HG02870 (cell line): Measurements from ENCODE around the gene DBX1.
"Not testable (repeated sequence)": the region's sequence is repeated elsewhere in the genome, so short reads cannot be mapped to it uniquely, and the experiment has no call there.

ENCODE experiments used
- ATAC-seq: cut with Tn5 transposase; IDR thresholded peaks from one replicate; pipeline ENCODE4 v1.9.1; 2021; ENCODE audit warnings: mild to moderate bottlenecking, moderate library complexity; ENCODE audit not compliant: unreplicated experiment

Gene DBX1

DNA sequence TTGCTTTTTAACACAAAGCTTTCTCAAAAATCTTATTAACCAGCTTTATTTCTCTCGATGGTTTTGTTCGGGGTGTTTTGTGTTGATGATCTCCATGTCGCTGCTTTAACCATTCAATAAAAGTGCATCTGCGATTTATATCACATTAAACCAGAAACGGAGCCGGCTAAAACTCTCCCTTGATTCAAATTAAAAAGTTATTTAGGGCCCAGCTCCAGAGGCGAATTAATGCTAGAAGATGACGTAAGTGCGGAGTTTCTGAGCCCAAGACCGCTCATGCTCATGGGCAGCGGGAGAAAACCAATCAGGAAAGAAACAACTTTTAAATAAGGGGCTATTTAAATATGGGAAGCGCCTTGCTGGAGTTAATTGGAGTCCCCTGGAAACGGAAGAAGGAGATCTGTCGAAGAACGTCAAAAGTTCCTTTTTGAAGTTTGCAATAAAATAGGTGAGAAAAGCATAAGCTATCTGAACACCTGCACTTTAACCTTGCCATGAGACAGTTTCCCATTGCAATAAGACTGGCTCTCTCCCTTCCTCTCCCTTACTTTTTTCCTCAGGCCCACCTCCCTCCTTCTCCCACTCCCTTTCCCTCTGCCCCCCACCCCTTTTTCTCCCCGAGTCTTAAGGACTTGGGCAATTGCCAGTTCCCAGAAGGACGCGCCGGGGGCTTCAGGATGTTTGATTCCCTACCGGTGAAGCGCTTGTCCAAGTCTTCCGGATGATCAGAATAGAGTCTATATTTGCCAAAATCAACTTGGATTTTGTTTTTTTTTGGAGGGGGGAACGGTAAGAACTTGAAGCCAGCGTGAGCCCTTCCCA, 1.9 kb upstream of the DBX1 start:
- ATAC-seq: no peak

DNA sequence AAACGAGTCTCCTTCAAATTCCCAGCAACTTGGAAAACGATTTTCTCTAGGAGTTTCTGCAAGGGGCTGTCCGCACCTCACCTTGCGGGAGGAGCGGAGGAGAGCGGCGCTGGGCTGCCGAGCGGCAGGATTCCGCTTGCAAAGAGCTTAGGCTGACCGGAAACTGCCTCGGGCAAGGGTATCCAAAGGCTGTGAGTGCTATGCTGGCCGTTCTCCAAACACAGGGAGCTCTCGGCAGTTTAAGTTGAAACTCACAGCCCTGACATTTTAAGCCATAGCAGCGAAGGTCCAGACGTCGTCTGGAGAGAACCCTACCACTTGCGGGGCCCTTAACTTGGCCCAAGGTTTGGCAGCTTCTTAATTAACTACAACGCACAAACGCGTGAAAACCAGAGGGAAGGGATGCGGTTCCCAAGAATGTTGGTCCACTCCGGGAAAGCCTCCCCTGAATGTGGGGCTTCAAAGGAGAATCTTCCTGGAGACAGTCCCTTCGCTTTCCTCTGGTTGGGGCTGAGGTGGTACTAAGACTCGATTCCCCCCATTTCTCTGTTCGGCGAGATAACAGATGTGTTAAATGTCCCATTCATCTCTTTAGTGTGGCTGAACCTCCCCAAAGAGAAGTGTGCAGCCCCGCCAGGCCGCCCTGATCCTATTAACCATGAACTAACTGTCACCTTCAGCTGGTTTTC, 1.1 kb upstream of the DBX1 start:
- no peak for ATAC-seq

DNA sequence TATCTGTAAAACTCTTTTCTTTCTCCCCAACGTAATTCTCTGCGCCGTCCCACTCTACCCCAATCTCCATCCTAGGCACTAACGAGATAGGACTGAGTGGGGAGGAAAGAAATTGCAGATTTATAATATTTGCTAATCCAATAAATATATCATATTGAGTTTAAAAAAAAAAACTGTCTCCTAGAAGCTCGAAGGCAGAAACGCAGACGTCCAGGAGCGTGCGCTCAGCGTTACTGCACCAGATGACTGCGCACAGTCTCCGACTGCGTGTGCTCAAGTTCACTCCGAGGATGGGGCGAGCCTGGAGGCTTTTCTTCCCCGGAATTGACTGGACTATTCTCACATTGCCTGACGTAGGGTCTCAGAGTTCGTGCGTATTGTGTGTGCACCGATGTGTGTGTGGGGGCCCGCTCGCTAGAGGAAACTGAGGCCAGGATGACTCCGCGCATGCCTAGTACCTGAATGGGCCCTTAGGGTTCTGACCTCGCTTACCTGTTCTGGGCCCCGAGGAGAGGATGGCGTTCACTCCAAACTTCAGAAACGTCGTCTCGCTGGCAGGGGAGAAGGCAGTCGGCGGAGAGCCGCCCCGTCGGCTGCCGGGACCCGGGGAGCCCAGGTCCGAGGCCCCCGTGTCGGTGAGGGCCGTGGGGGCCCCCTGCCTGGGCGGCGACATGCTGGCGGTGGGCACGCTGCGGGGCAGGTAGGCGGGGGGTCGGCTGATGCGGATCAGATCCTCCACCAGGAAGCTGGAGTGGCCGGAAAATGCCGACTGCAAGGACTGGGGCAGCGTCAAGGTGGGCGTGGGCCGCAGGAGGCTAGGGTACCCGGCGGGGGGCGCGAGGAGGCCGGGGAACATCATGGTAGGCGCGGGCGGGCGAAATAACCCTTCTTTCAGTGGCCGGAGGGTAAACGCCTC, 551 bp downstream of the DBX1 start:
- ATAC-seq: no peak

DNA sequence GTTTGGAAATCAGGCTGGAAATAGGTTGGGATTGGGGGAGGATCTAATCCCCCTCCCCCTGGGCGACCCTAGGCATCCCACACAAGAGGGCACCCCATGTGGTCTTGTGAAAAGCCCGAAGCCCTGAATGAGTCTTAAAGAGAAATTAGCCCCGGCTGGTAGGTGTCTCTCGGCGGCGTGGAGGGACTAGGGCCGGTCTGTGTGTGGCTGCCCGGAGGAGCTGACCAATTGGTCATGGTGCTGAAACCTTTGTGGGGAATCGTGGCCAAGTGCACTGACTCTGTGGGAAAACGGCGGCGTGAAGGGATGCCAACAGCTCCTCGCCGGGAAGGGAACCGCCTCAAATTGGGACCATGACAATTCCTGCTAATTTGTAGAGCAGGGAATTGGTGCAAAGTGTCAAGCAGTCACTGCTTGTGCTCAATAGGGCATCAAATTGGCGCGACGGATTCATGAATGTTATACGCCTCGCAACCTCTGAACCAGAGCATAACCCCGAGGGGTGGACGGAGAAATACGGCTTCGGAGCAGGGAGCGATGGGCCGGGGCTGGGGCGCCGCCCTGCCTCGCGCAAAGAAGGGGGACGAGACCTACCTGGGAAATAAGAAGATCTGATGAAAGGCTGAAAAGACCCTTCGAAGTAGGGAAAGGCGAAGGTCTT, 1.5 kb downstream of the DBX1 start:
- no peak for ATAC-seq

DNA sequence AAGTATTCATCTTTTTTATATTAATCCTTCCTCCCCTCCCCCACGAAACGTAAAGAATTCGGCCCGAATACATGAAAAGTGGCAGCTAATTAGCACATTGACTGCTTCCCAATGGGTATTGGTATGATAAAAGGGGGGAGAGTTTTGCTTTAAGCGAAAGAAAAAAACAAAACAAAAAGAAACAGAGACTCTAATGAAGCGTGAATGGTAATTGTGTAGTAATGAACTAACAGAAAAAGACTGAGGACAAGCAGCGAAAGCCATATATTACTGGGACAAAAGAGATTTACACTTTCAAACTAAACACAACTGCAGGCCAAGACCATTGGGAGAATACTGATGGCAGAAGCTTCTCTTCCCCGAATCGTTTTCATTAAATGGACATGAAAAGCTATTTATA, 2.5 kb downstream of the DBX1 start:
- no peak for ATAC-seq

DNA sequence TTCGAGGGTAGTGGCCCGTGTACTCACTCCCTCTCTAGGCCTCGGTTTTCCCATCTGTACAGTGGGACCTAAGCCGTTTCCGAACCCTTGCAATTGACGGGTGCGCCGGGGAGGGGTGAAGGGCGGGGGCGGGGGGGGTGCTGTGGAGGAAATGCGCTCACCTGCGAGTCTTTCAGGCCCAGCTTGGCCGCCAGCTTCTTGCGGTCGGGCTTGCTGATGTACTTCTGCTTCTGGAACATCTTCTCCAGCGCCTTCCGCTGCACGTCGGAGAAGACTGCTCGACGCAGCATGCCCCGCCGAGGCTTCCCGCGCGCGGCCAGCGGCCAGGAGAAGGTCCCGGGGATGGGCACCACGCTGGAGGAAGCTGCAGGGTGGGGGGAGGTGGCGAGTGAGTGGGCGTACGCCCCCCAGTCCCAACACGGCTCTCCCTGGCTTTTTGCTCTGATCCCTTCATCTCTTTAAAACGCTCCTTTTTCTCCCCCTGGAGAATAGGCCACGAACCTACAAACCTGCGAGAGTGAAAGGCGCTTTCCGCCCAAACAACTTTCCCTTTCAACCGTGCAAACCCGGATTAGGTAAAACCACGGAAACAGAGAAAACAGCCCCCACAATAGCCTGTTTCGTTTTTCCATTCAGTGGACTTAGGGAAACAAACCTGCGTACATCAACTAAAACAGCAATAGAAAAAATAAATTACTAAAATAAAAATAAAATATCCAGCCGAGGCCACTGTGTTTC, 3.2 kb downstream of the DBX1 start:
- ATAC-seq: peak; percentile 75

DNA sequence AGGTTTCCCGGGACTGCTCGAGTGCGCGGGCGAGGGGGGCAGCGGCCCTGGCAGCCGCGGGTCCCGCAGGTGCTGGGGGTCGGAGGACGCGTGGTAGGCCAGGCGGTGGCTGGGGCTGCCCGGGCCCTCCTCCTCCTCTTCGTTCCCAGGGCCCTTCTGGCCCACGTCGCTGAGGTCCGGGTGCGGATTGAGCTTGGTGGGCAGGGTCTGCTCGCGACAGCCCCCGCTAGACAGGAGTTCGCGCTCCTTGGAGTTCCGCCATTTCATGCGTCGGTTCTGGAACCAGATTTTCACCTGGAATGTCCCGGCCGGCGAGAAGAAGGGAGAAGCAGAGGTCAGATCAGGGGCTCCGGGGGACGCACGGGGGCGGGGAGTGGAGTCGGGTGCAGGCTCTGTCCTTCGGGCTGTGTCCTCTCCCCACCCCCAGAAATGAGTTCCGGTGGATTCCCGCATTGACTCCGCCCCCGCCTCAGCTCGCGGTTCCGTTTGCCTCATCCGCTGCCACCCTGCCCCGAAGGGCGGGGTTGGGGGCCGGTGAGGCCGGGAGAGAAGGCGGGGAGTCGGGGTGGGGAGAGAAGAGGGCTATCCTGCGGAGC, 3.9 kb downstream of the DBX1 start:
- ATAC-seq: no peak

DNA sequence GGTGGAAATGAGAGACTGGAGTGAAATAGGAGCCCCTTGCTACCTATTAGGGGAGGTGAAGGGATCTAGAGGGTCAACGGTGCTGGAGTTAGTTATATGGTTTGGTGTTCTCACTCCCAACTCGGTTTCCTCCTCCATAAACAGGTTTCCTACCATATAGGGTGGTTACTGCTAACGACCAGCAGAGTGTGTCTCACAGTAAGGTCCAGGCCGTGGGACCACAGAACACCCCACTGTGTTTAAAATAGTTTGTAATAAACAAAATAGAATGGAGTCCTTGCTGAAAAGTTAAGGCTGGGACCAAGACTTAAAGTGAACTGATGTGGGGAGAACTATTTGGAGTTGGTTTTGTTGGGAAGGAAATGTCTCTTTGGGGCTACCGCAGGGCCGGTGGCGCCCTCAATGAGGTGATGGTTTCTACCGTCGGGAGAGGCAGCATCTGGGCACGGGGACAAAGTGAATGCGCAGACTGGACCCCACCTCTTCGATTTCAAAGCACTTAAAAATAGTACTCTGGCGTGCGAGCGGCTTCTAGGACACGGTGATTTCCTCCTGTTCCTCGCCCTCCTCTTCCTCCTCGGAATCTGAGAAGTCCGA, 4.5 kb downstream of the DBX1 start:
- ATAC-seq: no peak

DNA sequence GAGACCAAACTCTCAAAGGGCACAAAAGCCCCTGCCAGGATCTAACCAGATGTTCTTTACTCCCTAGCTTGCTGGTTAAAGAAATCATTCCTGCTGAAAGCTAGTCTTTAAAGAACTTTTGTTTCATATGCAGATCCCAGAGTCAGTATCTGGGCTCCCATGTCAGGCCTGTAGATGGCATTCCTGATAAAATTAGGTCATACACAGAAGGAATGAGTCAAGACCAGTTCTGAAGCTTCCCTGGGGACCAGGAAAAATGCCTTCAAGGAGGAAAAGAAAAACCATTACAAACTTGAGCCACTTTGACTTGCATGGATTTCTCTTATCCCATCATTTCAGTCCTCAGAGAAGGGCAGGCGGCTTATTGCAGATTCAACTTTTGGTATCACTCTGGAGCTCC, 5.9 kb downstream of the DBX1 start:
- ATAC-seq: no peak

DNA sequence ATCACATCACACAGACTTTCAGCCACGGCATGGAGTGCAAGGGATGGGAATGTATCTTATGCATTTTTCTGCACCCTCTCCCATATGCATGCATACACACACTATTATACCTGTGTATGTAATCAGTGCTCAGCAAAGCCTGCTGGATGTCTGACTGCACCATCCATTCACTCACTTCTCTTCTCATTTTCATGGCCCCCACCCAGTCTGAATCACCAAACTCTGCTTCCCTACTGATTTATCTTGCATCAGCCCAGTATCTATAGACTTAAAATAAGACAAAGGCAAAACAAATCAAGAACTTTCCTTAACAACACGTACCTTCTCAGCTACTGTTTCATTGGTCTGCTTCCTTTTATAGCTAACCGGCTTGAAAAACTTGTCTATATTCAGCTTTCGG, 21.6 kb downstream of the DBX1 start:
- ATAC-seq: no peak

DNA sequence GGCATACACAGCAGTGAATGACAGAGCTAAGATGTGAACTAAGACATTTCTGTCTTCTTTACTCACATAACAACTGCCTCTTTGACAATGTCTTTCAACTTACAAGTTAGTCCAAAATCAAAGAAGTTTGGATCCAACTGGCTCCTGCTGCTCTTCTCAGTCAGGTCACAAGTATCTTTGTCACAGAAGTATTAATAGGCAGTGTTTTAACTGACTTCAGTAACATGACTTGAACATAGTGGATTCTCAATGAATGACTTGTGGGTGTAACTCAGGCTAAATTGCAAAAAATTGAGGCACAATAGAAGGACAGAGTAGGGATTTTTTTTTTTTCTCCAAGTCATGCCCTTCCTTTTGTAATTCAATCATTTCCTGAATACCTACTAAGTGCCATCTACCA, 22.6 kb downstream of the DBX1 start:
- no peak for ATAC-seq

DNA sequence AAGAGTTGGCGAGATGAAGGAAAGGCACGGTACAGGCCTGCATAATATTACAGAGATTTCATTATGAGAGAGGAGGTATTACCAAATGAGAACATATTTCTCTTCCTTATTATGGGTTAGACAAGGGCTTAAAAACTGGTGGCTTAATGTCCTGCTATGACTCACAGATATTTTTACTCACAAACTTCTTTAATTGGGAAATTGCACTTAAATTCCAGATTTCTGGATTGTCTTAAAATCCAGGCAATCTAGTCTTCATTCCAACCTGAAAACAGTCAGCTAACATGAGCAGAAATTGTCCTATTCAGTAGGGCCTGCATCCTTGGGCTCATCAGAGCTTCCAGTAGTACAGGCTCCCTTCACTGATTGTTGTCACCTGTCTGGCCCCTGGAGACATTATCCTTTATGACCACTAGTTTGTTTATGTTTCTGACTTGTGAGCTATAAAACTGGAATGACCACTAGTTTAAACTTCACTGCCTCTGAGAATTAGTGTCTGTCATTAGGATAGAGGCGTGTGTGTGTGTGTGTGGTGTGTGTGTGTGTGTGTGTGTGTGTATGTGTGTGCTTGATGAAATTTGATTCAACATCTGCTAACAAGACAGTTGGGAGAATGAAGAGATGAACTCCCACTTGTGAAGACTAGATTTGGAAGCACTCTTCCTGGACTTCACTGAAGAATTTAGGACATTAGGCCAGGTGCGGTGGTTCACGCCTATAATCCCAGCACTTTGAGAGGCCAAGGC, 25.1 kb downstream of the DBX1 start:
- no peak for ATAC-seq

DNA sequence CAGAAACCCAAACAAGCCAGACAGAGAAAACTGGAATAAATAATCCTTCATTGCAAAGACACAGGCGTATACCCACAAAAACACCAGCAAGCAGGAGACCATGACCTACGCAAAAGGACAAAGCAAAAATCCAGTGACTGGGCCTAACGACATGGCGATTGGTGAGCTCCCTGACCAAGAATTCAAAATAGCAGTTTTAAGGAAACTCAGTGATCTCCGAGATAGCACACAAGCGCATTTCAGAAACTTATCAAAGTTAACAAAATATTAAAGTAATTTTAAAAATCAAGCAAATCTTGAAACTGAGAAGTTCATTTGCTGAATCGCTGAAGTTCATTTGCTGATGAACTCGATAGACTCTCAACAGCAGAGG, 27.6 kb downstream of the DBX1 start:
- no peak for ATAC-seq

DNA sequence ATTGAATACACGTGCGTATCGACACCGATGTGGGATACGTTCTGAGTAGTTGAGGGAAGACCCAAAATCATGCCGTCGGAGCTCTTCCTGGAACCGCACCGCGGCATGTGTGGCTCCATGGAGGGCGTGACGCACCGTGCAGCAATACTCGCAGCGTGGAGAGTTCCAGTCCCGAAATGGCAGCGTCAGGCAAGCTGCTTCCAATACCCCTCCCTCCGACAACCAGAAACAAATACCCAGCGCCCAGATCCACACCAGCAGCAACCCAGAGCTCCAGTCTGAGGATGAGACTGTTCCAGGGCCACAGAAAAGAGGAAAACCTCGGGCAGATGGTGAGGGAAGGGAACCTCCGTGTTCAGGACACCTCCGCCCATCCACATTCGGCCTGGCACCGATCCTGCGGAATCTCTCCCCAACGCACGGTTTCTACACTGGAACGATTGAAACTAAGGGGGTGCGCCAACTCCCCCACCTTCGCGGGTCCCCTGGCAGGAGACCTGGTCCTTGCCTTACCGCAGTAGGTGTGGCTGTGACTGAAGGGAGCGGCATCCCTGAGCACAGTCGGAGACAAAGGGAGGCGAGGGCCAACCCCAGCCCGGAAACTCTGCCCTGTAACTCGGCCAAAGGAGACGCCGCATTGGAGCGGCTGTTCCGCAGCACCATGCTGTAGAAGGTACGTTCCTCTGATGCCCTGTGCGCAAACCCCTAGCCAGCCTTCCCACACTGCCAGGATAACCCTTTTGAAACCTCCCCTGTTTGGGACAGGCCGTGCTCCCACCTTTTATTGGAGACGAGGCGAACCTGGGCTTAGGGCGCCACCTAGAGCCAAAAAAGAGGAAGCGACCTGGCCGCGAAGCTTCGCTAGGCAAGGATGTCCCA, 28.2 kb downstream of the DBX1 start:
- no peak for ATAC-seq

DNA sequence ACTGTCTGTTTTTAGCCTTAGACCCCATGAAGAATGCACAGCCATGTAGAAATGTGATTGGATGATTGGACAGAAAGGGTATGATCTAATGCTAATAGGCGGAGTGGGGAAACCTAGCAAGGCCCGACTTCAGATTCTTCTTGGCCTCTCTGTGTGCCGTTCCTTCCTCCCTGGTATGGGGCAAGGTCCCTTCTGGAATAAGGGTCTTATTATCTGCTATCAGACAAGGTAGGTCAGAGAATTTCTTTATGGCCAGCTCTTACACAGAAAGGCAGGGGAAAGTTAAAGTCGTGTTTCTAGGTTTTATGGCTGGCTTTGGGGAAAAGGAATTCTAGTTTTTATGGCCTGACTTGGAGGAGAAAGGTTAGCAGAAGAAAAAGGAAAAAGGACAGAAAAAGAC, 30.6 kb downstream of the DBX1 start:
- no peak for ATAC-seq

DNA sequence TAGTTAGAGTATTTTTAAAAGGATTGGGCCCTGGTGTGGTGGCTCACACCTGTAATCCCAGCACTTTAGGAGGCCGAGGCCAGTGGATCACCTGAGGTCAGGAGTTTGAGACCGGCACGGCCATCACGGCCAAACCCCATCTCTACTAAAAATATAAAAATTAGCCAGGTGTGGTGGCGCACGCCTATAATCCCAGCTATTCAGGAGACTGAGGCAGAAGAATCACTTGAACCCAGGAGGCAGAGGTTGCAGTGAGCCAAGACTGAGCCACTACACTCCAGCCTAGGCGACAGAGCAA, 31.8 kb downstream of the DBX1 start:
- not testable (repeated sequence) for ATAC-seq

DNA sequence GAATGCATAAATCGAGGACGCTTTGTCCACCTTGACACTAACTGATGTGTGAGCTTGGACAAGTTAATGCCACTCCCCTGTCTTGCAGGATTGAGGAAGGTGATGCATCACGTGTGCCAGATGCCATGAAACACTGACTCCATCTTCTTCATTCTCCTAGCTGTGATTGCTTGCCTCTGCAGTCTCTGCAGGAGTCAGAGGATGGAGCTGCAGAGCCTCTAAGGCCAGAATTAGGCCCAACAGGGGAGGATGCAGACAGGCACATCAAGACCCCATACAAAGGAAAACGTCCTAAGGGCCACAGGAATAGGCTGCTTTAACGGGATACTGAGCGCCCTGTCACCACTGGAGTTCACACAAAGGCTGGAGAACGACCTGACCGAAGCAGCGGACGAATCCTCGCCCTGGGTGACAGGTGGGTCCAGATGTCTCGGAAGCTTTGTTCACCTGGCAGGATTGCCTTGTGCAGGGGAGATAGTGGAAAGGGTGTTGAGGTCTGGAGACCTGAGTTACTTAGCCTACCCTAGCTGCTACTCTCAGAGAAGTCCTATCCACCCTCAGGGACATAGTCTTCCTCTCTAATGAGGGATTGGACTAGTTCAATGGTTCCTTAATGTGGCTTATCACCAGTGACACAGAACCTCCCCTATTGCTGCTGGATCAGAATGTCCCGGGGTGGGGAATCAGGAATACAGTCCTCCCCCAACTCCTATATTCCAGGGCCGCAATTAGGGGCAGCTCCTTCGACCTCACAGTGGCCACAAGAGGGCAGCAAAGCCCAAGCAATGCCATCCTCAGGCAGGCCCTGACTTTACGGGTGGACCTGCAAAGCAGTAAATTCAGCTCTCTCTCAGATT, 32.4 kb downstream of the DBX1 start:
- ATAC-seq: peak; percentile 79
